NCI-H510A treated with DMSO at 0.1 percent for 48 hours (cell line): ENCODE measurements around the gene ZFP92.
"Not testable (repeated sequence)": the region's sequence is repeated elsewhere in the genome, so short reads cannot be mapped to it uniquely, and the experiment has no call there.

Source experiments
- DNase-seq: peaks from one replicate; lab custom pipeline; 2025; lab: John Stamatoyannopoulos, UW

Gene ZFP92

GRCh38 chrX:153386097-153386496, 25.2 kb upstream of the ZFP92 start:
- no peak for DNase-seq

GRCh38 chrX:153387345-153387744, 23.9 kb upstream of the ZFP92 start:
- no peak for DNase-seq

- DNase-seq = no peak
Observed at GRCh38 chrX:153387987-153388721, 23.1 kb upstream of the ZFP92 start.

- no peak for DNase-seq
Observed at GRCh38 chrX:153388722-153389459, 22.4 kb upstream of the ZFP92 start.

- not testable (repeated sequence) for DNase-seq
Observed at GRCh38 chrX:153389460-153389768, 21.9 kb upstream of the ZFP92 start.

- no peak for DNase-seq
Observed at GRCh38 chrX:153392642-153393321, 18.5 kb upstream of the ZFP92 start.

- no peak for DNase-seq
Observed at GRCh38 chrX:153394612-153395011, 16.7 kb upstream of the ZFP92 start.

GRCh38 chrX:153395613-153396319, 15.5 kb upstream of the ZFP92 start:
- DNase-seq = no peak

GRCh38 chrX:153396320-153397195, 14.7 kb upstream of the ZFP92 start:
- no peak for DNase-seq

- DNase-seq = no peak
Observed at GRCh38 chrX:153397256-153397960, 13.9 kb upstream of the ZFP92 start.

- DNase-seq = no peak
Observed at GRCh38 chrX:153398275-153398960, 12.9 kb upstream of the ZFP92 start.

- DNase-seq = no peak
Observed at GRCh38 chrX:153400146-153401132, 10.8 kb upstream of the ZFP92 start.

- no peak for DNase-seq
Observed at GRCh38 chrX:153401133-153401764, 10.0 kb upstream of the ZFP92 start, which contains the start of gene PNMA6E. Gene PNMA6E (minus strand): TSS chrX:153401350. CDS start chrX:153398849, 2,501 bp downstream.

GRCh38 chrX:153404333-153404732, 6.9 kb upstream of the ZFP92 start:
- DNase-seq = not testable (repeated sequence)

GRCh38 chrX:153405426-153405825, 5.8 kb upstream of the ZFP92 start:
- DNase-seq = no peak

- no peak for DNase-seq
Observed at GRCh38 chrX:153406011-153406410, 5.3 kb upstream of the ZFP92 start.

GRCh38 chrX:153406903-153407302, 4.4 kb upstream of the ZFP92 start:
- no peak for DNase-seq

GRCh38 chrX:153407736-153408135, 3.5 kb upstream of the ZFP92 start:
- no peak for DNase-seq
